Measurements from ENCODE around the gene PRUNE2. TPM values are rescaled to one million over a fixed set of nuclear protein-coding genes. Genes with fewer than 3 reads are reported as not detected.

PRUNE2 gene
- polyA plus RNA-seq, 1 donor: 16.4 TPM

DNA sequence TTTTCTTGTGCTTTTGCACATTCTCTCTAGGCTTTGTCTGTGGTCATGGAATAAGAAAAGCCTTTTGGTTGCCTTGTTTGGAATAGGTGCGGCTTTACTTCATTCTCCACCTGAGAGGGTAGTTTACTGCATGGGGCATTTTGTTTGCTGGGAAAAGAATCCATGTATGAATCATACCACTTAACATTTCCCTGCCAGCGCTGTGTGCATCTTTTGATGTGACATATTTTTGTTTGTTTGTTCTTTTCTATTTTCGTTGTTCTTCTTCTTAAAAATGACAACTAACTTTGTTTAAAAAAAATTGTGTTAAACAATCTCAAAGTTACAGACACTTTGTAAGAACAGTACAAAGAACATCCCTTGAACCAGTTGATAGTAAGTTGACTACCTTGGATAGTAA is 333.8 kb downstream of the PRUNE2 start:
- no peak for DNase-seq

- DNase-seq: no peak
Measured at GRCh38 chr9:76571743-76572146, 334.2 kb downstream of the PRUNE2 start.

- DNase-seq: no peak
Measured at GRCh38 chr9:76571288-76571687, 334.6 kb downstream of the PRUNE2 start.

DNA sequence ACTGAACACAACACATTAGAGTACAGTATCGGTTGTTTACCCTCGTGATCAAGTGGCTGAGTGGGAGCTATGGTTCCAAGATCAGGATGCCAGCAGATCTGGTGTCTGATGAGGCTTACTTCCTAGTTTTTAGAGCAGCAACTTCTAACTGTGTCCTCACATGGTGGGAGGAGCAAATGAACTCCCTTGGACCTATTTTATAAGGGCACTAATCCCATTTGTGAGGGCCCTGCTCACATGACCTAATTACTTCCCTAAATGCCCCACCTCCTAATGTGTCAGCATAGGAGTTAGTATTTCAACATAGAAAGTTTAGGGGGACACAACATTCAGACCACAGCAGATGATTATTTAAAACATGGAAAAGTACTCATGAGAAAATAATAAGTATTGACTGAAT is 335.1 kb downstream of the PRUNE2 start:
- DNase-seq: no peak

GRCh38 chr9:76567086-76567485 is 338.8 kb downstream of the PRUNE2 start:
- DNase-seq: no peak

DNA sequence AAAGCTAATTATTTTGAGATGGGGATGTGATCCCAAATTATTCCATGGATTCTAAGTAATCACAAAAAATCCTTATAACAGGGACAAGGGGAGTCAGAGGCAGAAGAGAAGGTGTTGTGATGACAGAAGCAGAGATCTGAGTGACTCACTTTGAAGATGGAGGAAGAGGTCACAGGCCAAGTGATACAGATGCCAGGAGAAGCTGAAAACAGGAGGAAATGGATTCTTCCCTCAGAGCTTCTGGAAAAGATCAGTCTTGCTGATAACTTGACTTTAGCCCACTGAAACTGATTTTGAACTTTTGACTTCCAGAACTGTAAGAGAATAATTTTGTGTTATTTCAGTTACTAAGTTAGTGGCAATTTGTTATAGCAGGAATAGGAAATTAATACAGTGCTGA is 341.6 kb downstream of the PRUNE2 start:
- DNase-seq: no peak

DNA sequence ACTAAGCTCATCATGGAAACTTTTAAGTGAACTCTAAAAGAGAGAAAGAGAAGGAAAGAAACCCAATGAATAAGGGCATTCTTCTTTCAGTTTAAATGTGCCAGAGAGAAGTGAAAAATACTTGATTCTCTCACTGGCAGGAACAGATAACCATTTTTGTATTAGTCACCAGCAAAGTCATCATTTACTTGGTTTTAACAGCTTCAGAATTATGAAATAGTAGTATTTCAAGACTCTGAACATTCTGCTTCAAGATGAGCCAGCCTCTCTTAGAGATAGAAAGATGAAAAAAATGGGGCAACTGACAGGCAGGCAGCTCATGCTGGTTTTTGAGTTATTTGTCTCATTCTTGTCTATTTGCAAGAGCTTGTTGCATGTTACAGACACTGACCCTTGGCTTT is 343.4 kb downstream of the PRUNE2 start:
- DNase-seq: no peak

GRCh38 chr9:76561900-76562299 is 344.0 kb downstream of the PRUNE2 start:
- DNase-seq: no peak

Other genes starting within 250 kb of the PRUNE2 start
- 0.96 TPM for gene PCA3, start 141.7 kb downstream of the PRUNE2 start, polyA plus RNA-seq (ENCODE audit: insufficient read length)
- gene FOXB2, start 113.5 kb upstream of the PRUNE2 start, polyA plus RNA-seq (ENCODE audit: insufficient read length): not detected